DOHH2 (cell line): ENCODE measurements around the gene SF3B6.
A peak's percentile ranks its signal among the peaks of the same experiment; 100 is the strongest.

Experiments
- H3F3A ChIP-seq: fragments of 200-600 bp; sonication (generic), shearing (Covaris generic); 2 replicates; pipeline ENCODE4 v1.6.0; 2016; ENCODE audit warnings: antibody characterized with exemption, mild to moderate bottlenecking; ENCODE audit not compliant: control insufficient read depth, insufficient read depth
- H3K27ac ChIP-seq: fragments of 200-600 bp; sonication (generic); 2 replicates; pipeline ENCODE4 v1.5.1; 2014; ENCODE audit warnings: low read depth, mild to moderate bottlenecking, low read length, moderate library complexity
- H3K27me3 ChIP-seq: fragments of 200-600 bp; sonication (generic); 2 replicates; pipeline ENCODE4 v1.6.1; 2014; ENCODE audit warnings: mild to moderate bottlenecking, low read length, mixed read lengths; ENCODE audit not compliant: control insufficient read depth
- H3K36me3 ChIP-seq: fragments of 200-600 bp; sonication (generic); 2 replicates; pipeline ENCODE4 v1.6.1; 2014; ENCODE audit warnings: mild to moderate bottlenecking, low read length, moderate library complexity, mixed read lengths; ENCODE audit not compliant: control insufficient read depth
- H3K4me1 ChIP-seq: fragments of 200-600 bp; sonication (generic); 2 replicates; pipeline ENCODE4 v1.6.1; 2014; ENCODE audit warnings: mild to moderate bottlenecking, low read length, mixed read lengths; ENCODE audit not compliant: control insufficient read depth
- H3K4me2 ChIP-seq: fragments of 200-600 bp; sonication (generic); 2 replicates; pipeline ENCODE4 v1.6.0; 2014; ENCODE audit warnings: mild to moderate bottlenecking, low read length, moderate library complexity
- H3K4me3 ChIP-seq: fragments of 200-600 bp; sonication (generic); 2 replicates; pipeline ENCODE4 v1.5.1; 2014; ENCODE audit warnings: mild to moderate bottlenecking, low read length, mixed read lengths
- H3K79me2 ChIP-seq: fragments of 200-600 bp; sonication (generic); 2 replicates; pipeline ENCODE4 v1.6.1; 2014; ENCODE audit warnings: mild to moderate bottlenecking, low read length, mixed read lengths; ENCODE audit not compliant: control insufficient read depth
- H3K9me2 ChIP-seq: fragments of 200-600 bp; sonication (generic); replicated peaks from 2 replicates; pipeline ENCODE4 v1.6.1; 2014; ENCODE audit warnings: mild to moderate bottlenecking, low read length, mixed read lengths; ENCODE audit not compliant: control insufficient read depth
- H3K9me3 ChIP-seq: fragments of 200-600 bp; sonication (generic); 2 replicates; pipeline ENCODE4 v1.6.1; 2014; ENCODE audit warnings: antibody characterized with exemption, low read length, mixed read lengths; ENCODE audit not compliant: control insufficient read depth, insufficient read depth
- H4K20me1 ChIP-seq: fragments of 200-600 bp; sonication (generic); 2 replicates; pipeline ENCODE4 v1.6.0; 2014; ENCODE audit warnings: low read depth, mild to moderate bottlenecking, antibody characterized with exemption, low read length, moderate library complexity; ENCODE audit not compliant: control insufficient read depth, insufficient read depth
- CTCF ChIP-seq: fragments of 200-600 bp; sonication (generic); IDR thresholded peaks from one replicate; pipeline ENCODE4 v1.5.1; 2014; ENCODE audit warnings: antibody characterized with exemption, mild to moderate bottlenecking, low read depth, low read length; ENCODE audit not compliant: poor library complexity, severe bottlenecking
- EZH2phosphoT487 ChIP-seq: fragments of 200-600 bp; sonication (generic); IDR thresholded peaks from 2 replicates; pipeline ENCODE4 v1.6.1; 2017; ENCODE audit warnings: borderline replicate concordance, mild to moderate bottlenecking, antibody characterized with exemption, low read length, moderate library complexity, mixed read lengths

SF3B6 gene

GRCh38 chr2:24105816-24106215 is 29.7 kb upstream of the SF3B6 start:
- H4K20me1 ChIP-seq = no peaks in the 10 kb centered on the region
- no peaks in the 10 kb centered on the region for H3K27me3 ChIP-seq
- no peaks in the 10 kb centered on the region for H3K36me3 ChIP-seq
- no peak for TF ChIP-seq CTCF
- TF ChIP-seq EZH2phosphoT487 = no peak
- H3K79me2 ChIP-seq = no peaks in the 10 kb centered on the region
- H3K4me2 ChIP-seq = no peak overlapping the region
- H3K4me1 ChIP-seq = peaks cover 22% of the 10 kb centered on the region
- H3K27ac ChIP-seq = no peak overlapping the region
- no peaks in the 10 kb centered on the region for H3F3A ChIP-seq
- H3K9me3 ChIP-seq = 0 out of 2 replicates have a peak, but pooled peaks cover 4% of the 10 kb centered on the region
- H3K9me2 ChIP-seq = no peaks in the 10 kb centered on the region
- no peak overlapping the region for H3K4me3 ChIP-seq

DNA sequence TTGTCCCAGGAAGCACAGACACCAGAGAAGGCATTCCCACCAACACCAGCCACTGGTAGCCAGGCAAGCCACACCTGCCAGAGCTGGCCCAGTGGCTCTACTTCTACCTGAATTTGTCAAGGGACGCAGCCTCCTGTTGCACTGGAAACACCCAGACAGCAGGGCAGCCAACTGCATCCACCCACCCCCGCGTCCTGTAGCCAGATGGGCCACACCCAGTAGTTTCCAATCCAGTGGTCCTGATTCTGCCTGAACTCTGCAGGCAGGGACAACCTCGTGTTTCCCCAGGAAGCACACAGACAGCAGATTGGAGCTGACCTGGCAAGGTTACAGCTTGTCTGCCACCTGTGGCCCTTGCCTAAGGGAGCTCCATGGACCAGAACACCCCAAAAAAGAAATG is 28.8 kb upstream of the SF3B6 start:
- Histone ChIP-seq H3K4me2 (peak overlapping the region; percentile 44), H3K9me2 (no peaks in the 10 kb centered on the region), H3K36me3 (no peaks in the 10 kb centered on the region), H3K9me3 (0 out of 2 replicates have a peak, but pooled peaks cover 4% of the 10 kb centered on the region), H3K27ac (no peak overlapping the region), H3F3A (no peaks in the 10 kb centered on the region), H4K20me1 (no peaks in the 10 kb centered on the region), H3K27me3 (no peaks in the 10 kb centered on the region), H3K4me3 (peak overlapping the region; percentile 18; the same call in 1 of the 2 replicates), H3K4me1 (peaks cover 22% of the 10 kb centered on the region), H3K79me2 (no peaks in the 10 kb centered on the region)
- TF ChIP-seq CTCF = no peak
- no peak for TF ChIP-seq EZH2phosphoT487

DNA sequence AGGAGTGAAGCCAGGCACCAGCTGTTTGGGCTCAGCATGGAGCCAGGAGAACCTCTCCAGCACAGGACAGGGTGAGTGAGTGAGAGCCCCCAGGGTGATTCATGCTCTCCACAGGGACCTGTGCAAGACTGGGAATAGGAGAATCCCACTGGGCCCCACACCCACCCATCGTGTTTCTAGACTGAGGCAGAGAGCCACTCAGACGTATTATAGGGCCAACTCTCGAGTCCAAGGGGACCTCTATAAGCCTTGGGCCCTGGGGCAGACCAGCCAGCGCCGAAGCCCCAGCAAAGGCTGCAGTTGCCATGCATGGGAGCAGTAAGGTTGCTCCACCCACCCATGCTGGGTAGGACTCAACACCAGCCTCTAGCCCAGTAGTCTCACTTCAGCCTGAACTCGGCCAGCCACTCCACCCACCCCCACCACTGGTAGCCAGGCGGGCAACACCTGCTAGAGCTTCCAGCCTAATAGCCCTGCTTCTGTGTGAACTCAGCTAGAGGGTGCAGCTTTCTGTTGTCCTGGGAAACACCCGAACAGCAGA is 28.1 kb upstream of the SF3B6 start:
- Histone ChIP-seq H3K4me1 (peaks cover 22% of the 10 kb centered on the region), H3K4me2 (peak overlapping the region; percentile 44), H3K9me2 (no peaks in the 10 kb centered on the region), H3K4me3 (peak overlapping the region; percentile 18; the same call in 1 of the 2 replicates), H3K36me3 (no peaks in the 10 kb centered on the region), H3K27me3 (no peaks in the 10 kb centered on the region), H3F3A (no peaks in the 10 kb centered on the region), H3K79me2 (no peaks in the 10 kb centered on the region), H3K9me3 (0 out of 2 replicates have a peak, but pooled peaks cover 4% of the 10 kb centered on the region), H3K27ac (no peak overlapping the region), H4K20me1 (no peaks in the 10 kb centered on the region)
- no peak for TF ChIP-seq CTCF
- TF ChIP-seq EZH2phosphoT487 = no peak
